ENCODE results near the gene VTN. TPM values are rescaled to one million over a fixed set of nuclear protein-coding genes. Genes with fewer than 3 reads are reported as not detected.

Gene VTN, protein sequence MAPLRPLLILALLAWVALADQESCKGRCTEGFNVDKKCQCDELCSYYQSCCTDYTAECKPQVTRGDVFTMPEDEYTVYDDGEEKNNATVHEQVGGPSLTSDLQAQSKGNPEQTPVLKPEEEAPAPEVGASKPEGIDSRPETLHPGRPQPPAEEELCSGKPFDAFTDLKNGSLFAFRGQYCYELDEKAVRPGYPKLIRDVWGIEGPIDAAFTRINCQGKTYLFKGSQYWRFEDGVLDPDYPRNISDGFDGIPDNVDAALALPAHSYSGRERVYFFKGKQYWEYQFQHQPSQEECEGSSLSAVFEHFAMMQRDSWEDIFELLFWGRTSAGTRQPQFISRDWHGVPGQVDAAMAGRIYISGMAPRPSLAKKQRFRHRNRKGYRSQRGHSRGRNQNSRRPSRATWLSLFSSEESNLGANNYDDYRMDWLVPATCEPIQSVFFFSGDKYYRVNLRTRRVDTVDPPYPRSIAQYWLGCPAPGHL
- total RNA-seq (under 1 TPM; 0.18 to 0.57 TPM), polyA plus RNA-seq (not detected)

DNA sequence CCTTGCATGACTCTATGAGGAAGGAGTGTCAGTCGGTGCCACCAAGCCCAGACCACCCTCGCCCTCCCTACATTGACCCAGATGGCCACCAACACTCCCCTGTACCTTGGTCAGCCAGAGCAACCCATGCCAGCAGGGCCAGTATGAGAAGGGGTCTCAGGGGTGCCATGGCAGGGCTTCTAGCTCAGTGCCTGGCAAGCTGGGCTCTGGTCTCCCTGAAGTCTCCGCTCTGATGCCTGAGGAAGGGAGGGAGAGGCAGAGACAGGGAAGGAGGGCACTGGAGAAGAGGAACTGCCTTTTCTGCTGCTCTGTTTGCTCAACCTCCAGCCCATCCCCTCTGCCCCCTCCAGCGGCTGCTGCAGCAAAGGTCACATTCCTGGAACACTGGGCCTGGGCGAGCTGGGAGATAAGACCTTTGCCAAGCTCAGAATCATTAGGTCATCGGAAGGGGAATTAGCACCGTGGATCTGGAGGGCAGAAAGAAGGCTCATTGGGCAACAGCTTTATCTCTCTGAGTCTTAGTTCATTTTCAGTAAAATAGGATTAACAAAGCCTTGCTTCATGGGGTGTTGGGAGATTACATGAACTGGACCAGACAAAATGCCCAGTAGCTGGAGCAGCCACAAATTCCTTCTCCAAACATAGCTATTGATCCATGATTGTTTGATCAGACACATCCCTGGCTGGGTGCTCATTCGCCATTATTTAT lies at the start of gene VTN:
VTN (minus strand) TSS at position 273 of the 709 bp plus-strand sequence; CDS start at position 169, 104 bp downstream.
- H3K36me3 ChIP-seq (ENCODE audit: insufficient read depth, low read length) = no peaks in the 10 kb centered on the region
- no peak within 1 kb of the TSS for H3K27ac ChIP-seq (ENCODE audit: low read depth, low read length)
- H3K4me3 ChIP-seq (ENCODE audit: low read length) = peak within 1 kb of the TSS; percentile 55
- no peaks in the 10 kb centered on the region for H3K9me3 ChIP-seq (ENCODE audit: low read length)
- ChIA-PET CTCF (interaction anchor here (1.2 to 1.4 kb wide), 3 partner anchors 13 to 46 kb away, joined by 3 to 6 read pairs (median 5); partner anchors contain the start of gene POLDIP2), POLR2A (interaction anchor here (2.2 to 2.4 kb wide), 3 partner anchors 12 to 35 kb away, joined by 8 to 9 read pairs (median 9); partner anchors contain the start of genes IFT20, POLDIP2 and TNFAIP1)
- peaks cover 22% of the 10 kb centered on the region for H3K4me1 ChIP-seq (ENCODE audit: insufficient read depth, low read length)
- Mint-ChIP-seq H3K4me1 (peaks cover 11 to 25% (median 23%) of the 10 kb centered on the region in 3 donors), H3K9me3 (no peaks in the 10 kb centered on the region), H3K4me3 (peak within 1 kb of the TSS; percentile 88 to 97 (median 93)), H3K36me3 (peaks cover 0 to 9% (median 0%) of the 10 kb centered on the region in 3 donors), H3K27me3 (no peaks in the 10 kb centered on the region), H3K27ac (peak within 1 kb of the TSS; percentile 65 to 99 (median 96))
- no peak for DNase-seq
- no peaks in the 10 kb centered on the region for H3K27me3 ChIP-seq (ENCODE audit: insufficient read depth, low read length, poor library complexity, severe bottlenecking)

DNA sequence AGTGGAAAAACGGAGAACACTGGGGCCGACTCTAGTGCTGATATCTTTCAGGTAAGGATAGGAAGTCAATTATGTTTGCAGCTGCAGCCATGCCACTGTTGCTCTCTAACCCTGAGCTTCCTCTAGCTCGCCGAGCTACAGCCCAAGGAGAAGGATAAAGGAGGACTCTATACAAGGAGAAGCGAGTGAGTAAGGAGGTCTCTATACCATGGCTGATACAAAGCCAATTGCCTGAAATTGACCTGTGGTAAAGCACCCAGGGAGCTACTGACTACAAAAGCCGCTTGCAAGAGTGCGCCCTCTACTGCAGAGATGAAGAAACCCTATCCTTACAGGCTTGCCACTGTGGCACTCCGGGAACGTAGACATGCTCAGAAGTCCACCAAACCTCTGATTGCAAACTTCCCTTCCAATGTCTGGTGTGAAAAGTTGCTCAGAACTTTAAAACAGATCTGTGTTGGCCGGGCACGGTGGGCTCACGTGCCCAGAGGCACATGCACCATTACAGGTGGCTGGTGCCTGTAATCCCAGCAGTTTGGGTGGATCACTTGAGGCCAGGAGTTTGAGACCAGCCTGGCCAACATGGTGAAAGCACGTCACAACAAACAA lies 46.7 kb upstream of the VTN start:
- CTCF ChIA-PET = interaction anchor here (0.7 to 4.9 kb wide), 17 partner anchors 9 to 611 kb away, joined by 3 to 33 read pairs (median 3); partner anchors contain the start of genes IFT20, SLC46A1, TMEM97 and TNFAIP1
- no peak overlapping the region for H3K27ac ChIP-seq (ENCODE audit: low read depth, low read length)
- DNase-seq = peak in 4 of 5 donors; percentile 11 to 63 (median 40)
- peaks cover 3 to 7% (median 7%) of the 10 kb centered on the region in 3 donors for H3K4me1 Mint-ChIP-seq
- H3K4me3 Mint-ChIP-seq = peak overlapping the region in 1 of 7 donors; percentile 31
- no peaks in the 10 kb centered on the region for H3K4me1 ChIP-seq (ENCODE audit: insufficient read depth, low read length)
- no peaks in the 10 kb centered on the region for H3K27me3 ChIP-seq (ENCODE audit: insufficient read depth, low read length, poor library complexity, severe bottlenecking)
- no peaks in the 10 kb centered on the region for H3K9me3 ChIP-seq (ENCODE audit: low read length)
- POLR2A ChIA-PET = interaction anchor here (0.6 kb wide), 1 partner anchor 81 kb away, joined by 3 read pairs; the partner anchor contains the start of genes IFT20 and TNFAIP1
- H3K4me3 ChIP-seq (ENCODE audit: low read length) = no peak overlapping the region
- H3K36me3 Mint-ChIP-seq = no peaks in the 10 kb centered on the region
- H3K9me3 Mint-ChIP-seq = no peaks in the 10 kb centered on the region
- no peak overlapping the region for H3K27ac Mint-ChIP-seq
- H3K36me3 ChIP-seq (ENCODE audit: insufficient read depth, low read length) = no peaks in the 10 kb centered on the region
- H3K27me3 Mint-ChIP-seq = peaks cover 6 to 16% of the 10 kb centered on the region in 2 donors

DNA sequence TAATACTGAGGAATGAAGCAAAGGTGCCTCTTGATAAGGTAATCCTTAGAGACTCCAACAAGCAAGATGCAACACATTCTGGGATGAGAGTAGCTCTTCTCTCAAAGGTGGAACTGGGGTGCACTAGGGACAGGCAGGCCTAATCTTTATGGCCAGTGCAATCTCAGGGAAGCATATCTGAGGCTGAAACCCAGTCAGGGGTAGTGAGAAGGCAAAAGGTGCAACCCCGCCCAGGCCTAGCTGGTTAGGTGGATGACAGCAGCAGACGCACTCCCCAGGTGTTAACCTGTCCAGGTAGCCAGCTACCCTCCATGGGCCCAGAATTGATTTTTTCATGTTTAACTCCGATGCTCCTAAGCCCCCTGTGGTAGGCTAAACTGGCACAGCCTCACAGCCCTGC lies 45.8 kb upstream of the VTN start:
- Mint-ChIP-seq H3K4me1 (peaks cover 3 to 7% (median 7%) of the 10 kb centered on the region in 3 donors), H3K27ac (no peak overlapping the region), H3K9me3 (no peaks in the 10 kb centered on the region), H3K36me3 (no peaks in the 10 kb centered on the region), H3K4me3 (no peak overlapping the region), H3K27me3 (peaks cover 7 to 16% of the 10 kb centered on the region in 2 donors)
- H3K9me3 ChIP-seq (ENCODE audit: low read length) = no peaks in the 10 kb centered on the region
- DNase-seq = no peak
- no peak overlapping the region for H3K4me3 ChIP-seq (ENCODE audit: low read length)
- no peaks in the 10 kb centered on the region for H3K4me1 ChIP-seq (ENCODE audit: insufficient read depth, low read length)
- no peaks in the 10 kb centered on the region for H3K27me3 ChIP-seq (ENCODE audit: insufficient read depth, low read length, poor library complexity, severe bottlenecking)
- ChIA-PET CTCF (interaction anchor here (1.0 to 4.9 kb wide), 12 partner anchors 10 to 186 kb away, joined by 3 to 33 read pairs (median 4); partner anchors contain the start of genes IFT20, SLC46A1, TMEM97 and TNFAIP1), POLR2A (no interaction called here)
- no peak overlapping the region for H3K27ac ChIP-seq (ENCODE audit: low read depth, low read length)
- H3K36me3 ChIP-seq (ENCODE audit: insufficient read depth, low read length) = no peaks in the 10 kb centered on the region

DNA sequence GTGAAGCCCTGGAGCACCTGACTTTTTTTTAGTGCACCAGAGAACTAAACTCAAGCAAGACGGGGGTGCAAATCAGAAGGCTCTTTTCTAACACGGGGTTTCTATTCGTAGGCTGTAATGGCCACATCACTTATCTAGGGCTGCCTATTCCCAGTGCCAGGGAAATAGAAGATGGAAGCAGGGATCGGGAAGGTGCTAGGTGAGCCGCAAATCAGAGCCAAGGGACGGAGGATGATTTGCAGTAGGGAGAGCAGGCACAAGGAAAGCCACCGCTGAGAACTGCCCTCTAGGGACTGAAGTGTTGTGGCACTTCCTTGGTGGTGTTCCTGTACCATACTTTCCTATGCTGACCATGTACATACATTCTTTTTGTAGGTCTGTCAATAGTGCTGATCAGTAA lies 43.7 kb upstream of the VTN start:
- Histone ChIP-seq H3K27me3 (ENCODE audit: insufficient read depth, low read length, poor library complexity, severe bottlenecking) (no peaks in the 10 kb centered on the region), H3K9me3 (ENCODE audit: low read length) (no peaks in the 10 kb centered on the region), H3K4me1 (ENCODE audit: insufficient read depth, low read length) (no peaks in the 10 kb centered on the region), H3K27ac (ENCODE audit: low read depth, low read length) (no peak overlapping the region), H3K4me3 (ENCODE audit: low read length) (no peak overlapping the region), H3K36me3 (ENCODE audit: insufficient read depth, low read length) (no peaks in the 10 kb centered on the region)
- Mint-ChIP-seq H3K27me3 (peaks cover 7 to 16% of the 10 kb centered on the region in 2 donors), H3K4me1 (peaks cover 3 to 7% (median 7%) of the 10 kb centered on the region in 3 donors), H3K4me3 (no peak overlapping the region), H3K36me3 (no peaks in the 10 kb centered on the region), H3K9me3 (no peaks in the 10 kb centered on the region), H3K27ac (no peak overlapping the region)
- CTCF ChIA-PET = no interaction called here
- POLR2A ChIA-PET = no interaction called here
- no peak for DNase-seq

DNA sequence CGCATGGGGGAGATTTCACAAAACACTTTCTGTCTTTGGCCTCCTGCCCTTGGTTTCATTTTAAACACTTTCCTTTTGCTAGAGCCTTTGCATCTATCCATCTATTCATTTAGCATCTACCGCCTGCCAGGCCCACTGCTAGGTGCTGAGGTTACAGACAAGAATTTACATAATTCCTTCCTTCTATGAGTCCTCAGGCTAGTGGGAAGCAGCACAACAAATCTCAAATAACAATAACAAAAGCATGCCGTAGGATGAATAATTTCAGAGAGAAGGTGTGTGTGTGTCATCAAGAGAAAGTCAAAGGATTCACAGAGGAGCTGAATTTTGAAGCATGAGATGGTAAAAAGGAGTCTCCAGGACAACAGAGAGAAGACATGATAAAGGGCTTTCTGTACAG lies 42.0 kb upstream of the VTN start:
- H3K36me3 Mint-ChIP-seq = no peaks in the 10 kb centered on the region
- Histone ChIP-seq H3K27me3 (ENCODE audit: insufficient read depth, low read length, poor library complexity, severe bottlenecking) (no peaks in the 10 kb centered on the region), H3K9me3 (ENCODE audit: low read length) (no peaks in the 10 kb centered on the region), H3K4me3 (ENCODE audit: low read length) (no peak overlapping the region), H3K36me3 (ENCODE audit: insufficient read depth, low read length) (no peaks in the 10 kb centered on the region), H3K27ac (ENCODE audit: low read depth, low read length) (no peak overlapping the region), H3K4me1 (ENCODE audit: insufficient read depth, low read length) (no peaks in the 10 kb centered on the region)
- H3K4me1 Mint-ChIP-seq = peaks cover 3 to 7% (median 6%) of the 10 kb centered on the region in 3 donors
- POLR2A ChIA-PET = no interaction called here
- H3K4me3 Mint-ChIP-seq = no peak overlapping the region
- no peaks in the 10 kb centered on the region for H3K9me3 Mint-ChIP-seq
- H3K27me3 Mint-ChIP-seq = peaks cover 15 to 26% of the 10 kb centered on the region in 2 donors
- DNase-seq = no peak
- CTCF ChIA-PET = no interaction called here
- H3K27ac Mint-ChIP-seq = no peak overlapping the region

DNA sequence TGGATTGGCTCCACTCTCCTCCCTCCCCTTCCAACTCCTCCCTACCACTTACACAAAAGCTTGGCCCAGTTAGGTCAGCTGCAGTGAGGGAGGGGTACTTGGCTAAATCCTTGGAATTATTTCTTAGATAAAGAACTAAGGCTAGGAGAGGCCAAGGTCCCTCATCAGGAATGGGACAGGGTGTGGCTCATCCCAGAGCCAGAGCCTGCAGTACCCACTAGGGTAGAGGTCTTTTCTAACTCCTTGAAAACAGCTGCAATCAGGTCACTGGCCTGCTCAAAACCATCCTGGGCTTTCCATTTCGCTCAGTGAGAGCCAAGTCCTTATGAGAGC lies 37.8 kb upstream of the VTN start:
- Mint-ChIP-seq H3K36me3 (no peaks in the 10 kb centered on the region), H3K4me3 (peak overlapping the region in 2 of 7 donors; percentile 44 to 60), H3K27ac (no peak overlapping the region), H3K4me1 (peaks cover 6 to 16% (median 13%) of the 10 kb centered on the region in 3 donors), H3K27me3 (peaks cover 10 to 13% of the 10 kb centered on the region in 2 donors), H3K9me3 (no peaks in the 10 kb centered on the region)
- POLR2A ChIA-PET = no interaction called here
- no peaks in the 10 kb centered on the region for H3K9me3 ChIP-seq (ENCODE audit: low read length)
- H3K27me3 ChIP-seq (ENCODE audit: insufficient read depth, low read length, poor library complexity, severe bottlenecking) = no peaks in the 10 kb centered on the region
- no peak for DNase-seq
- no peaks in the 10 kb centered on the region for H3K36me3 ChIP-seq (ENCODE audit: insufficient read depth, low read length)
- H3K27ac ChIP-seq (ENCODE audit: low read depth, low read length) = no peak overlapping the region
- H3K4me3 ChIP-seq (ENCODE audit: low read length) = no peak overlapping the region
- peaks cover 6% of the 10 kb centered on the region for H3K4me1 ChIP-seq (ENCODE audit: insufficient read depth, low read length)
- CTCF ChIA-PET = interaction anchor here (1.2 to 6.0 kb wide), 2 partner anchors 9 to 14 kb away, joined by 3 to 33 read pairs; no protein-coding TSS in a partner anchor

DNA sequence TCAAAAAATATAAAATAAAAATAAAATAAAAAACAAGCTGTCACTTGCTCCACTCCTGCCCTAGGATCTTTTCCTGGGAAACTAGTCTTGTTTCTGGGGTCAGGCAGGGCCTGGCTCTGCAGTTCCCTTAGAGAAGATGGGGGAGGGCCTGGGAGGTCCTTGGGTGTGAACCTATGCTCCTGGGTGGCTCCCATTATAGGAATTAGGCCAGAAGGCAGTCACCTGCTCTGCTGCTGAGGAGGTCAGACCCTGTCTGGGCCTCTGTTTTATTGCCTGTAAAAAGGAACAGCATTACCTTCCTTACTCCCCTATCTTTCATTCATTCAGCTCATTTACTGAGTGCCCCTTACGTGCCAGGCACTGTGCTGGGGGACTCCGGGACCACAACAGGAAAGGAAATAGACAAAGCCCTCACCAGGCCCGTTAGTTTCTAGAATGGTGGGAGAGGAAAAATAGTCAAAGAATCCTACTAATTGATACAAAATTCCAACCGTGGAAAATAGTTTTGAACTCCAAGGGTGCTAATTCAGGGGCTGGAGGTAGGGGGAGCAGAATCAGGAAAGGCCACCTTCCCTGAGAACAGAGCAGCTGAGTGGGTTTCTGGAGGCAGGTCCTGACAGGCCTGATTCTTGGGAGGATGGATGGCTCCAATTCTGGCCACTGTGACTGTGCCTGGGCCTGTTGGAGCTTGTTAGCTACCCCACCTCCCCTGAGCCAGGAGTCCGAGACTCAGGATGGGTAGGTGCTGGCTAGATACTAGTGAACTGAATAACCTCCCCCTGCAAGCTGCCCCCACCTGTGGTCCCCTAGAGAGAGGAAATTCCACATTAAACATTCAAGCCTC lies 37.2 kb upstream of the VTN start:
- Mint-ChIP-seq H3K27ac (peak overlapping the region in 1 of 8 donors; percentile 52), H3K27me3 (peaks cover 10 to 13% of the 10 kb centered on the region in 2 donors), H3K4me1 (peaks cover 6 to 16% (median 14%) of the 10 kb centered on the region in 3 donors), H3K4me3 (peak overlapping the region in 5 of 7 donors; percentile 44 to 85 (median 56)), H3K36me3 (no peaks in the 10 kb centered on the region), H3K9me3 (no peaks in the 10 kb centered on the region)
- no peak overlapping the region for H3K4me3 ChIP-seq (ENCODE audit: low read length)
- peaks cover 6% of the 10 kb centered on the region for H3K4me1 ChIP-seq (ENCODE audit: insufficient read depth, low read length)
- no peak for DNase-seq
- ChIA-PET CTCF (interaction anchor here (0.5 to 6.0 kb wide), 4 partner anchors 10 to 50 kb away, joined by 3 to 33 read pairs (median 3); partner anchors contain the start of gene POLDIP2), POLR2A (no interaction called here)
- no peaks in the 10 kb centered on the region for H3K9me3 ChIP-seq (ENCODE audit: low read length)
- H3K27ac ChIP-seq (ENCODE audit: low read depth, low read length) = no peak overlapping the region
- no peaks in the 10 kb centered on the region for H3K36me3 ChIP-seq (ENCODE audit: insufficient read depth, low read length)
- H3K27me3 ChIP-seq (ENCODE audit: insufficient read depth, low read length, poor library complexity, severe bottlenecking) = no peaks in the 10 kb centered on the region

Data from CD8-positive, alpha-beta memory T cell (primary cell).